GM12874 (cell line): ENCODE measurements around the gene RHD.
A peak's percentile ranks its signal among the peaks of the same experiment; 100 is the strongest.

Source experiments
- TF ChIP-seq, protein P1 (sequence below): IDR thresholded peaks from 2 replicates; pipeline ENCODE4 v1.5.1; 2011; ENCODE audit warnings: low read depth, mild to moderate bottlenecking, control low read depth, low read length, moderate library complexity; ENCODE audit not compliant: insufficient read depth

The RHD gene

GRCh38 chr1:25243907-25244306 is 28.4 kb upstream of the RHD start:
- TF ChIP-seq, protein P1, sequence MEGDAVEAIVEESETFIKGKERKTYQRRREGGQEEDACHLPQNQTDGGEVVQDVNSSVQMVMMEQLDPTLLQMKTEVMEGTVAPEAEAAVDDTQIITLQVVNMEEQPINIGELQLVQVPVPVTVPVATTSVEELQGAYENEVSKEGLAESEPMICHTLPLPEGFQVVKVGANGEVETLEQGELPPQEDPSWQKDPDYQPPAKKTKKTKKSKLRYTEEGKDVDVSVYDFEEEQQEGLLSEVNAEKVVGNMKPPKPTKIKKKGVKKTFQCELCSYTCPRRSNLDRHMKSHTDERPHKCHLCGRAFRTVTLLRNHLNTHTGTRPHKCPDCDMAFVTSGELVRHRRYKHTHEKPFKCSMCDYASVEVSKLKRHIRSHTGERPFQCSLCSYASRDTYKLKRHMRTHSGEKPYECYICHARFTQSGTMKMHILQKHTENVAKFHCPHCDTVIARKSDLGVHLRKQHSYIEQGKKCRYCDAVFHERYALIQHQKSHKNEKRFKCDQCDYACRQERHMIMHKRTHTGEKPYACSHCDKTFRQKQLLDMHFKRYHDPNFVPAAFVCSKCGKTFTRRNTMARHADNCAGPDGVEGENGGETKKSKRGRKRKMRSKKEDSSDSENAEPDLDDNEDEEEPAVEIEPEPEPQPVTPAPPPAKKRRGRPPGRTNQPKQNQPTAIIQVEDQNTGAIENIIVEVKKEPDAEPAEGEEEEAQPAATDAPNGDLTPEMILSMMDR: no peak

GRCh38 chr1:25245393-25245792 is 26.9 kb upstream of the RHD start:
- TF ChIP-seq, protein P1: no peak

- TF ChIP-seq, protein P1: no peak
Observed at GRCh38 chr1:25245809-25246599, 26.3 kb upstream of the RHD start.

- TF ChIP-seq, protein P1: no peak
Observed at GRCh38 chr1:25246600-25247023, 25.7 kb upstream of the RHD start.

GRCh38 chr1:25247024-25247828 is 25.1 kb upstream of the RHD start, which contains the start of gene RSRP1:
Gene RSRP1, minus strand, starts transcription at chr1:25247454. Its CDS starts 491 bp downstream, at chr1:25246963.
- TF ChIP-seq, protein P1: no peak

- TF ChIP-seq, protein P1: peak; percentile 53; the same call in 1 of the 2 replicates
Observed at GRCh38 chr1:25247829-25248754, 24.2 kb upstream of the RHD start.
